Astrocyte (in vitro differentiated cells and primary cell): ENCODE data around the gene ARHGDIA. TPM values are rescaled to one million over a fixed set of nuclear protein-coding genes. Genes with fewer than 3 reads are reported as not detected.
"Not testable (repeated sequence)": the region's sequence is repeated elsewhere in the genome, so short reads cannot be mapped to it uniquely, and the experiment has no call there.

ENCODE experiments used
- DNase-seq: peaks from one replicate; pipeline ENCODE4 v3.0.0-alpha.2; 2010; ENCODE audit warnings: low read depth
- FAIRE-seq: peaks from 2 replicates; lab custom pipeline; 2011; peaks lifted over from hg19 to GRCh38; lab: Jason Lieb, UNC
- H2AFZ ChIP-seq: 2 replicates; pipeline ENCODE4 v1.6.0; 2012; ENCODE audit warnings: low read depth, low read length, inconsistent platforms
- H3K27ac ChIP-seq: 2 replicates; pipeline ENCODE4 v1.5.1; 2011; ENCODE audit warnings: low read depth, low read length, inconsistent platforms
- H3K27me3 ChIP-seq: 2 replicates; pipeline ENCODE4 v1.6.0; 2011; ENCODE audit warnings: low read length, inconsistent platforms; ENCODE audit not compliant: insufficient read depth
- H3K36me3 ChIP-seq: 2 replicates; pipeline ENCODE4 v1.5.1; 2011; ENCODE audit warnings: low read length, inconsistent platforms; ENCODE audit not compliant: insufficient read depth
- H3K4me1 ChIP-seq: 2 replicates; pipeline ENCODE4 v1.5.1; 2011; ENCODE audit warnings: low read length, inconsistent platforms; ENCODE audit not compliant: insufficient read depth
- H3K4me2 ChIP-seq: 2 replicates; pipeline ENCODE4 v1.6.0; 2012; ENCODE audit warnings: low read length, inconsistent platforms
- H3K4me3 ChIP-seq: 2 replicates; pipeline ENCODE4 v1.5.1; 2011; ENCODE audit warnings: low read depth, mild to moderate bottlenecking, low read length, inconsistent platforms; ENCODE audit not compliant: insufficient read depth
- H3K79me2 ChIP-seq: 2 replicates; pipeline ENCODE4 v1.6.0; 2012; ENCODE audit warnings: mild to moderate bottlenecking, low read length, inconsistent platforms; ENCODE audit not compliant: insufficient read depth
- H3K9ac ChIP-seq: 2 replicates; pipeline ENCODE4 v1.6.0; 2012; ENCODE audit warnings: mild to moderate bottlenecking, low read length, inconsistent platforms
- H3K9me3 ChIP-seq: 2 replicates; pipeline ENCODE4 v1.5.1; 2012; ENCODE audit warnings: low read depth, mild to moderate bottlenecking, low read length, inconsistent platforms; ENCODE audit not compliant: insufficient read depth
- H4K20me1 ChIP-seq: 2 replicates; pipeline ENCODE4 v1.6.0; 2012; ENCODE audit warnings: low read length, inconsistent platforms; ENCODE audit not compliant: insufficient read depth
- H3K27ac Mint-ChIP-seq: one replicate; pipeline ENCODE4 v1.8.0; 2021; ENCODE audit warnings: mild to moderate bottlenecking, mixed read lengths; ENCODE audit not compliant: unreplicated experiment
- H3K27me3 Mint-ChIP-seq: one replicate; pipeline ENCODE4 v1.8.0; 2021; ENCODE audit warnings: low read depth, mixed read lengths; ENCODE audit not compliant: unreplicated experiment
- H3K36me3 Mint-ChIP-seq: one replicate; pipeline ENCODE4 v1.8.0; 2021; ENCODE audit warnings: low read depth, mixed read lengths; ENCODE audit not compliant: unreplicated experiment
- H3K4me1 Mint-ChIP-seq: one replicate; pipeline ENCODE4 v1.8.0; 2021; ENCODE audit warnings: low read depth, mixed read lengths; ENCODE audit not compliant: unreplicated experiment
- H3K4me3 Mint-ChIP-seq: one replicate; pipeline ENCODE4 v1.8.0; 2021; ENCODE audit warnings: mild to moderate bottlenecking, moderate library complexity, mixed read lengths; ENCODE audit not compliant: unreplicated experiment
- H3K9me3 Mint-ChIP-seq: one replicate; pipeline ENCODE4 v1.8.0; 2021; ENCODE audit warnings: mild to moderate bottlenecking, mixed read lengths; ENCODE audit not compliant: unreplicated experiment
- EZH2 ChIP-seq: IDR thresholded peaks from 2 replicates; pipeline ENCODE4 v1.6.1; 2012; ENCODE audit warnings: mild to moderate bottlenecking, low read length, inconsistent platforms; ENCODE audit not compliant: insufficient read depth
- total RNA-seq: library from RNA; stranded (reverse); gene quantifications from 2 replicates; pipeline ENCODE4 v1.2.1, GENCODE V29; 2021
- TF ChIP-seq, protein P1 (sequence below): IDR thresholded peaks from 2 replicates; pipeline ENCODE4 v1.5.1; 2011; ENCODE audit warnings: low read depth, mild to moderate bottlenecking, inconsistent platforms, low read length, moderate library complexity; ENCODE audit not compliant: insufficient read depth

The ARHGDIA gene
- total RNA-seq, 1 donor from 2014 or later, result 352 TPM

DNA sequence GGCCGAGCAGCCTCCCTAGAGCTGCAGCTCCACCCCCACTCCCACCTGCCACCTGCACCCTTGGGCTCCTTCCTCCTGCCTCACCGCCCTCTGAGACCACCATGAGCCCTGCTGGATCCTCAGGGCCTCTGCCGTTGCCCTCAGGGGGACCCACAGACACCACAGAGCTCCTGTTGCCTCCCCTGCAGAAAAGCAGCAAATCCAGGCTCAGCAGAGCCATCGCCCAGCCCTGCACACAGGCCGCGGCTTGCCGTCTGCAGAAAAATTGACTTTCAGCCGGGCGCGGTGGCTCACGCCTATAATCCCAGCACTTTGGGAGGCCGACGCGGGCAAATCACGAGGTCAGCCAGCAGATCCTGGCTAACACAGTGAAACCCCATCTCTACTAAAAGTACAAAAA is 29.3 kb downstream of the ARHGDIA start:
- Mint-ChIP-seq H3K4me1 (no peaks in the 10 kb centered on the region), H3K4me3 (no peak overlapping the region), H3K36me3 (peaks cover 13% of the 10 kb centered on the region), H3K27ac (no peak overlapping the region), H3K27me3 (no peaks in the 10 kb centered on the region), H3K9me3 (no peaks in the 10 kb centered on the region)
- Histone ChIP-seq H3K36me3 (peaks cover 30% of the 10 kb centered on the region), H3K27ac (no peak overlapping the region), H3K79me2 (no peaks in the 10 kb centered on the region), H2AFZ (no peak overlapping the region), H4K20me1 (peaks cover 56% of the 10 kb centered on the region), H3K27me3 (no peaks in the 10 kb centered on the region), H3K4me3 (no peak overlapping the region), H3K9ac (no peak overlapping the region), H3K4me1 (no peaks in the 10 kb centered on the region), H3K9me3 (no peaks in the 10 kb centered on the region), H3K4me2 (no peak overlapping the region)
- DNase-seq (no peak), FAIRE-seq (no peak)
- no peak for TF ChIP-seq EZH2
- TF ChIP-seq, protein P1, sequence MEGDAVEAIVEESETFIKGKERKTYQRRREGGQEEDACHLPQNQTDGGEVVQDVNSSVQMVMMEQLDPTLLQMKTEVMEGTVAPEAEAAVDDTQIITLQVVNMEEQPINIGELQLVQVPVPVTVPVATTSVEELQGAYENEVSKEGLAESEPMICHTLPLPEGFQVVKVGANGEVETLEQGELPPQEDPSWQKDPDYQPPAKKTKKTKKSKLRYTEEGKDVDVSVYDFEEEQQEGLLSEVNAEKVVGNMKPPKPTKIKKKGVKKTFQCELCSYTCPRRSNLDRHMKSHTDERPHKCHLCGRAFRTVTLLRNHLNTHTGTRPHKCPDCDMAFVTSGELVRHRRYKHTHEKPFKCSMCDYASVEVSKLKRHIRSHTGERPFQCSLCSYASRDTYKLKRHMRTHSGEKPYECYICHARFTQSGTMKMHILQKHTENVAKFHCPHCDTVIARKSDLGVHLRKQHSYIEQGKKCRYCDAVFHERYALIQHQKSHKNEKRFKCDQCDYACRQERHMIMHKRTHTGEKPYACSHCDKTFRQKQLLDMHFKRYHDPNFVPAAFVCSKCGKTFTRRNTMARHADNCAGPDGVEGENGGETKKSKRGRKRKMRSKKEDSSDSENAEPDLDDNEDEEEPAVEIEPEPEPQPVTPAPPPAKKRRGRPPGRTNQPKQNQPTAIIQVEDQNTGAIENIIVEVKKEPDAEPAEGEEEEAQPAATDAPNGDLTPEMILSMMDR, result no peak

DNA sequence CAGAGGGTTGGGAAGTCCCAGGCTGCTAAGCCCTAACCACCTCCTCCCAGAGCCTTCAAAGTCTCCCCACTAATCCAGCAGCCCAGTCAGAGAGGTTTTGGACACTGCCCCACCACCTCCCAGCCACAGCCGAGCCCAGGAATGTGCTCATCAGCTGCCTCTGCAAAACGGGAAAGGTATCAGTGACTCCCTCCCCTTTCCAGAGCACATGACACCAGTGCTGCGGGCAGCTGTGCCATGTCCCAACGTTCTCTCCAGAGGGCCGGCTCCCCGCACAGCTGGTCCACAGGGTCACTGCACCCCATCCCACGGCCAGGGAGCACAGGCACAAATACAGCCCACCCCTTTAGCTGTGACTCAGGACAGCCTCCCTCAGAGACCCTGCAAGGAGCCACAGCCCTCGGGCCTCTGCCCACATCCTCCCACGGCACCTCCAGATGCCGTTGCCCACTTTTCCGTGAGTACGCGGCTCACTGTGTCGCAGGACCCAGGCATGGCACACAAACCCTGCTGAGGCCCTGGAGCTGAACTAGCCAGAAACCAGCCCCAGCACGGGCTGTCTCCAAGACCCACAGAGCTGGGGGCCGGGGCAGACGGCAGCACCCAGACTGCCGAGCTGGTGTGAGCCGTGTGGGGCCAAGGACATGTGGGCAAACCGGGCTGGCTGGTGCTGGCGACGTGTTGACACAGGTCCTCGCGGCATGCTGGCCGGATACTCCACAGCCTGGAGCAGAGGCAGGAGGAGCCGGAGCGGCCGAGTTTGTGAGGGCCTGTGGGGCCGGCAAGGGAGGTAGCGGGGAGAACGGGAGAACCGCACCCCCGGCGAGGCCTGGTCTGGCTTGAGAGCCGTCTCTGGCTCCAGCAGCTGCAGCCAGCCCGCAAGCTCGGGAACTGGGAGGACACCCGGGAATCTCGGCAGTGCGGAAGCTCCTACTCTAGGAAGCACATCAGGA is 30.0 kb downstream of the ARHGDIA start:
- Histone ChIP-seq H3K9me3 (no peaks in the 10 kb centered on the region), H3K79me2 (no peaks in the 10 kb centered on the region), H4K20me1 (peaks cover 48% of the 10 kb centered on the region), H3K9ac (no peak overlapping the region), H3K4me3 (no peak overlapping the region), H3K4me2 (no peak overlapping the region), H2AFZ (no peak overlapping the region), H3K36me3 (peaks cover 23% of the 10 kb centered on the region), H3K27ac (no peak overlapping the region), H3K27me3 (no peaks in the 10 kb centered on the region), H3K4me1 (no peaks in the 10 kb centered on the region)
- H3K4me3 Mint-ChIP-seq, result no peak overlapping the region
- H3K27ac Mint-ChIP-seq, result no peak overlapping the region
- TF ChIP-seq EZH2, result no peak
- TF ChIP-seq, protein P1, result no peak
- FAIRE-seq (no peak), DNase-seq (no peak)
- H3K27me3 Mint-ChIP-seq, result no peaks in the 10 kb centered on the region
- H3K9me3 Mint-ChIP-seq, result no peaks in the 10 kb centered on the region
- H3K36me3 Mint-ChIP-seq, result peaks cover 10% of the 10 kb centered on the region
- no peaks in the 10 kb centered on the region for H3K4me1 Mint-ChIP-seq

DNA sequence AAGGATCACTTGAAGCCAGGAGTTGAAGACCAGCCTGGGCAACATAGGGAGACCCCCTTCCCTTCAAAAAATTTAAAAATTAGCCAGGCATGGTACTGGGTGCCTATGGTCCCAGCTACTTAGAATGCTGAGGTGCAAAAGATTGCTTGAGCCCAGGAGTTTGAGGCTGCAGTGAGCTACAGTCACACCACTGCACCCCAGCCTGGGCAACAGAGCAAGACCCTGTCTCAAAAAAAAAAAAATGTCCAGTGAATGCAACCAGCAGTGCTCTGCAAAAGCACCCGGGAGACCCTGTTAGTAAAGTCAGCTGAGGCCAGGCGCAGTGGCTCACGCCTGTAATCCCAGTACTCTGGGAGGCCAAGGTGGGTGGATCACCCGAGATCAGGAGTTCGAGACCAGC is 31.1 kb downstream of the ARHGDIA start:
- not testable (repeated sequence) for H2AFZ ChIP-seq, H3K4me2 ChIP-seq, DNase-seq, H3K79me2 ChIP-seq, H3K4me1 ChIP-seq, H3K9me3 ChIP-seq, H3K4me1 Mint-ChIP-seq, H3K9me3 Mint-ChIP-seq, FAIRE-seq, H3K27me3 ChIP-seq, H3K4me3 ChIP-seq, H3K27ac ChIP-seq, H3K9ac ChIP-seq, H3K27me3 Mint-ChIP-seq, H3K4me3 Mint-ChIP-seq, H3K36me3 Mint-ChIP-seq
- Histone ChIP-seq H4K20me1 (peaks cover 40% of the 10 kb centered on the region), H3K36me3 (peaks cover 15% of the 10 kb centered on the region)
- H3K27ac Mint-ChIP-seq, result peak overlapping the region; percentile 72
